Peyer's patch (tissue), 4 donors: ENCODE data around the gene TFCP2. TPM values are rescaled to one million over a fixed set of nuclear protein-coding genes. Genes with fewer than 3 reads are reported as not detected.

Experiments
- DNase-seq, 3 donors: peaks; one replicate each; pipeline ENCODE4 v3.0.0-alpha.2; 2017 to 2019
- H3K27ac ChIP-seq, 4 donors: fragments of 200-600 bp; sonication (generic); one replicate each; pipeline ENCODE4 v1.5.1; 2016 to 2019
- H3K27me3 ChIP-seq, 2 donors: fragments of 200-600 bp; sonication (generic); one replicate each; pipeline ENCODE4 v1.5.1; 2019
- H3K36me3 ChIP-seq, 3 donors: fragments of 200-600 bp; sonication (generic); one replicate each; pipeline ENCODE4 v1.5.1; 2016 to 2019
- H3K4me1 ChIP-seq, 4 donors: fragments of 200-600 bp; sonication (generic); one replicate each; pipeline ENCODE4 v1.5.1; 2016 to 2019
- H3K4me3 ChIP-seq, 4 donors: fragments of 200-600 bp; sonication (generic); 1 replicate in 3 of 4; 2 replicates in 1 of 4; pipeline ENCODE4 v1.5.1; 2016 to 2019; ENCODE audit warnings: mild to moderate bottlenecking in 1 of 4
- H3K9me3 ChIP-seq, 4 donors: fragments of 200-600 bp; sonication (generic); one replicate each; pipeline ENCODE4 v1.5.1; 2016 to 2019; ENCODE audit warnings: mild to moderate bottlenecking in 1 of 4
- CTCF ChIP-seq, 6 experiments: fragments of 450-650 bp in 4 of 6; fragments of 200-600 bp in 2 of 6; sonication (generic) in 1 of 6; IDR thresholded peaks; one replicate each; pipeline ENCODE4 v1.5.1; 2017 to 2019; ENCODE audit warnings: antibody characterized with exemption in 6 of 6, mild to moderate bottlenecking in 3 of 6, moderate library complexity in 1 of 6
- POLR2A ChIP-seq, 2 donors: fragments of 450-650 bp; IDR thresholded peaks; one replicate each; pipeline ENCODE4 v1.5.1; 2017; ENCODE audit warnings: antibody characterized with exemption in 2 of 2, mild to moderate bottlenecking in 2 of 2, moderate library complexity in 2 of 2
- small RNA-seq, 2 donors: library from RNA; depleted of rRNA; stranded (forward); fragments of <200 nt; gene quantifications; one replicate each; pipeline ENCODE3, GENCODE V24; 2016
- total RNA-seq, 4 donors: library from RNA; depleted of rRNA; stranded (reverse); fragments of >200 nt; gene quantifications; one replicate each; pipeline ENCODE4 v1.1.0, GENCODE V29; 2016

The TFCP2 gene
- total RNA-seq, 4 donors from 2014 or later: 14.9 to 35.5 (median 19.4) TPM

GRCh38 chr12:51049525-51049924 is 123.4 kb downstream of the TFCP2 start:
- TF ChIP-seq POLR2A (IDR thresholded peaks at IDR 0.05): no peak
- no peak for TF ChIP-seq CTCF (IDR thresholded peaks at IDR 0.05)
- Histone ChIP-seq H3K27me3 (no peaks in the 10 kb centered on the region), H3K36me3 (peaks cover 0 to 43% (median 0%) of the 10 kb centered on the region in 3 donors), H3K27ac (peak overlapping the region in 2 of 4 donors; percentile 93 to 97), H3K4me3 (peak overlapping the region in 2 of 4 donors; percentile 63 to 80), H3K9me3 (no peaks in the 10 kb centered on the region), H3K4me1 (peaks cover 0 to 15% (median 1%) of the 10 kb centered on the region in 4 donors)
- no peak for DNase-seq

- H3K4me3 ChIP-seq: peak overlapping the region; percentile 63 to 80 (median 70)
- H3K27ac ChIP-seq: peak overlapping the region; percentile 91 to 97 (median 92)
- peaks cover 0 to 35% (median 0%) of the 10 kb centered on the region in 3 donors for H3K36me3 ChIP-seq
- no peaks in the 10 kb centered on the region for H3K9me3 ChIP-seq
- H3K4me1 ChIP-seq: peaks cover 0 to 15% (median 1%) of the 10 kb centered on the region in 4 donors
- TF ChIP-seq POLR2A (IDR thresholded peaks at IDR 0.05): no peak
- TF ChIP-seq CTCF (IDR thresholded peaks at IDR 0.05): no peak
- no peaks in the 10 kb centered on the region for H3K27me3 ChIP-seq
- DNase-seq: no peak
Measured at GRCh38 chr12:51048661-51049251, 124.2 kb downstream of the TFCP2 start.

GRCh38 chr12:51047655-51048540 is 125.0 kb downstream of the TFCP2 start, which contains the start of gene LETMD1:
LETMD1 (plus strand) TSS chr12:51048327; CDS start chr12:51048357, 30 bp downstream.
- Histone ChIP-seq H3K4me1 (peaks cover 0 to 15% (median 1%) of the 10 kb centered on the region in 4 donors), H3K9me3 (no peaks in the 10 kb centered on the region), H3K27ac (peak within 1 kb of the TSS; percentile 91 to 97 (median 92)), H3K27me3 (no peaks in the 10 kb centered on the region), H3K36me3 (peaks cover 0 to 26% (median 0%) of the 10 kb centered on the region in 3 donors), H3K4me3 (peak within 1 kb of the TSS; percentile 63 to 80 (median 70))
- DNase-seq: peak; percentile 91 to 97 (median 96)
- peak; percentile 72 to 87 for TF ChIP-seq POLR2A (IDR thresholded peaks at IDR 0.05)
- TF ChIP-seq CTCF (IDR thresholded peaks at IDR 0.05): peak; percentile 54 to 94 (median 88)

Small RNA genes lying within 50 kb of the gene (small RNA-seq; reads per million reads assigned to genes)
- gene RF00019 (0 reads per million in 2 donors), gene RNU6-199P (0 reads per million in 2 donors)

Other genes starting within 250 kb of the TFCP2 start
- gene HIGD1C, start 220.6 kb downstream of the TFCP2 start, total RNA-seq: not detected
- 10 to 100 TPM; 37.1 to 57.4 (median 50.0) TPM for gene SLC11A2, start 146.8 kb downstream of the TFCP2 start, total RNA-seq
- gene LETMD1, start 124.8 kb downstream of the TFCP2 start, total RNA-seq: 100 to 1,000 TPM in 2 of 4 donors, 10 to 100 TPM in 2; 55.3 to 155 (median 91.4) TPM
- 10 to 100 TPM; 17.8 to 23.1 (median 21.1) TPM for gene CSRNP2, start 89.5 kb downstream of the TFCP2 start, total RNA-seq
- gene POU6F1, start 44.9 kb upstream of the TFCP2 start, total RNA-seq: 10 to 100 TPM in 1 of 4 donors, 1 to 10 TPM in 3; 1.4 to 19.8 (median 6.6) TPM
- 100 to 1,000 TPM; 220 to 372 (median 284) TPM for gene DAZAP2, start 65.7 kb upstream of the TFCP2 start, total RNA-seq
- gene SMAGP, start 97.3 kb upstream of the TFCP2 start, total RNA-seq: 10 to 100 TPM; 23.1 to 42.9 (median 39.1) TPM
- 10 to 100 TPM in 1 of 4 donors, 1 to 10 TPM in 3; 2.3 to 38.0 (median 5.6) TPM for gene BIN2, start 151.0 kb upstream of the TFCP2 start, total RNA-seq
- gene CELA1, start 173.5 kb upstream of the TFCP2 start, total RNA-seq: not detected
- gene GALNT6, start 218.3 kb upstream of the TFCP2 start, total RNA-seq: 10 to 100 TPM; 31.4 to 82.0 (median 54.9) TPM